Germinal center (tissue), 1 donor: Measurements from ENCODE around the gene BMP2K.

Experiments
- DNase-seq: peaks from one replicate; pipeline ENCODE4 v3.0.0; 2012; ENCODE audit warnings: mixed read lengths, low spot score

The BMP2K gene

DNA sequence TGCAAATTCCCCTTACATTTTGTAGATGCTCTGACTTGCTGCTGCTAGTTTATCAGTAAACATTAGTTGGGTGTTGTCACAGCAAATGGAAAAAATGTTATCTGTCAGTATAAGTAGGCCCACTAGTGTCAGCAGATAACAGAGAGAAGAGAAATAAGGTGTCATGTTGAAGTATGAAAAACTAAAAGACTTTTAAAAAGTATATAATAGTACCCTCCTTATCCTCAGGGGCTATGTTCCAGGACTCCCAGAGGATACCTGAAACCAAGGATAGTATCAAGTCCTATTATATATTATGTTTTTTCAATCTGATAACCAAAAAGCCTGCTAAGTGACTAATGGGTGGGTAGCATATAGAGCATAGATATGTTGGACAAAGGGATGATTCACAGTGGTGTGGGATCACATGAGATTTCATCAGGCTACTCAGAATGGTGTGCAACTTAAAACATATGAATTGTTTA lies 11.6 kb upstream of the BMP2K start:
- no peak for DNase-seq

DNA sequence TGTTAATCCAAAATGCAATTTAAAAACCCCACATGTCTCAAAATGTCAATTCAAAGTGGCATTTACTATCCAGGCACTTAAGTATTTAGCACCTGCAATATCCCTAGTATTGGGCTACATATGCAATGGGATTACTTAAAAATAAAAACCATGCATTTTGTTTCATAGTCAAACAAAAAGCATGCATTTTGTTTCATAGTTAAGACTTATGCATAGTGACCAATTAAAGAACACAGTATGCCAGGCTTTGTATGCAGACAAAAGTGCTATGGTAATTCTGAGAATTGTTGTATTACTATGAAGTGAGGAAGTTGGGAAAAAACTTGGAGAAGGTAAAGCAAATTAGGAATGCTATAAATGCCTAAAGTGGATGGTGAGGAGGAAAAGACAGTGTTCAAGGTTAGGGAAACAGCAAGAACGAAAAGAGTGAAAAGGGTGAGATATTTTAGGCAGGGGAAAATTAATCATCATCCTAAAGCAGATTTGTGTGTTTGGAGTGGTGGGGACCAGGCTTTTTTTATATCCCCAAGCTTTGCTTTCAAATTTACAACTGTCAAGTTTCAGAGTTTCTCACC lies 10.6 kb upstream of the BMP2K start:
- no peak for DNase-seq

DNA sequence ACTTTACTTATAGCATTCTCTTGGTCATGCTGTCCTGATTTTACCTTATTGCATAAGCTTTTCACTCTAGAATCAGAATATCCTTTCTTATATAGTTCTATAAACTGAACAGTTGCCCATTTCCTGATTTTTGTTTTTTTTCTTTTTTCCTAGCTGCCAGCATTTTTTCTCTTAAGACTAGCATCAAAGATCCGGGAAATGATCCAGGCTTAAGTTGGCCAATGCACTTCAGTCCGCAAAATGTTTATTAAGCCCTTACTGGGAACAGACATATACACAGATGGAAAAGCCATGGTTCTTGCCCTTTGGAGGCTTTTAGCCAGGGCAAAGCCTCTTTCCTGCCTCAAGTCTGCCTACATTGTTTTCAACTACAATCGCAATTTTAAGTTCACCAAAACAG lies 10.1 kb upstream of the BMP2K start:
- DNase-seq, result no peak

DNA sequence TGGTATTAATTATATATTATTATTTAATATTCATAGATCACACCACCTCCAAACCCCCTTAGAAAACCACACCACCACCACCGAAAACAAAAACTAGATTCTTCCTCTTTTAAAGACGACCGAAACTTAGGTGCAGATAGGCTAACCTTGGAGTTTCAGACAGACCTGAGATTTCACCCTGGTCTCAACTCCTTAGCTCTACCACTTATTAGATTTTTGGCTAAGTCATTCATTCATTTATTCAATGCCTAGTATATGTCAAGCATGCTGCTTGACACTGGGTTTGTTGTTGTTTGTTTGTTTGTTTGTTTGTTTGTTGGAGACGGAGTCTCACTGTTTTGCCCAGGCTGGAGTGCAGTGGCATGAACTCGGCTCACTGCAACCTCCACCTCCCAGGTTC lies 9.5 kb upstream of the BMP2K start:
- peak; percentile 20 for DNase-seq

DNA sequence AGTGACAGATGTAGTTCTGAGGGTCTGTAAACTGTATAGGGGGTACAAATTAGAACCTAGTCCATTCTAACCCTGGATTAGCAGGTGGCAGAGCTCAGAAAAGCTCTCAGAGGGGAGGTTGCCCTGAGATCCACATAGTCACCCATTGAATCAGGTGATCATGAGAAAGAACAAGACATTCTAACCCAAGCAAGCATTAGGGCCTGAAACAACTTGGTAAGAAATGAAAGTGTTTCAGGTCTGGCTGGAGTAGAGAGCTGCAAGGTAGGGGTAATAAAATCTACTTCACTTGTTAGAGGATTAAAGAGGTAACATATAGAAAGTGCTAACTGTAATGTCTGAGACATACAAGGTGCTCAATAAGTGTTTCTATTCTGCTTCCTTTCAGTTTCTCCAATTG lies 8.8 kb upstream of the BMP2K start:
- DNase-seq, result no peak

DNA sequence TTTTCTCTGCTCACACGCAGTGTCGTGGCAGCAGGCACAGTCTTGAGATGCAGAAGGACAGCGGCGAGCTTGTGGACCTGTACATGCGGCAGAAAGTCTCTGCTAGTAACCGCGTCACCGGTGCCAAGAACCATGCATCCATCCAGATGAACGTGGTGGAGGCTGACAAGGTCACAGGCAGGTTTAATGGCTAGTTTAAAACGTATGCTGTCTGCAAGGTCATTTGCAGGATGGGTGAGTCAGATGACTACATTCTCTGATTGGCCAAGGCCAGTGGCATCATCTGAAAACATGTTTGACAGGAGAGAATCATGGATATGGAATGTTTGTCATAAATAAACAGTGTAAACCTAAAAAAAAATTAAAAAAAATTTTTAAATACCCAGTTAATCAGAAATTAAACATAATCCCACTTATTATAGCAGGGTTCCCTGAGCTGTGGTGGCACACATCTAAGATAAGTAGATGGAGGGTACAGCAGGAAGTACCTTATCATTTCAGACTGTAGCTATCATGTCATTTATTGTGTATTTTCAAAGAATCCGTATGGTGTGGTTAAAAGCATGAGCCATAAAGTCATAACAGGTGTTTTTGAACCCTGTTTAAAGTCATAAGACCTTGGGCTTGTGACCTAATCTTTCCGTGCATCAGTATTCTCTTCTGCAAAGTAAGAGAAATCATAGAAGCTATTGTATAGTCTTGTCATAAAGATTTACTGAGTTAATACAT lies 7.5 kb upstream of the BMP2K start:
- DNase-seq, result no peak

DNA sequence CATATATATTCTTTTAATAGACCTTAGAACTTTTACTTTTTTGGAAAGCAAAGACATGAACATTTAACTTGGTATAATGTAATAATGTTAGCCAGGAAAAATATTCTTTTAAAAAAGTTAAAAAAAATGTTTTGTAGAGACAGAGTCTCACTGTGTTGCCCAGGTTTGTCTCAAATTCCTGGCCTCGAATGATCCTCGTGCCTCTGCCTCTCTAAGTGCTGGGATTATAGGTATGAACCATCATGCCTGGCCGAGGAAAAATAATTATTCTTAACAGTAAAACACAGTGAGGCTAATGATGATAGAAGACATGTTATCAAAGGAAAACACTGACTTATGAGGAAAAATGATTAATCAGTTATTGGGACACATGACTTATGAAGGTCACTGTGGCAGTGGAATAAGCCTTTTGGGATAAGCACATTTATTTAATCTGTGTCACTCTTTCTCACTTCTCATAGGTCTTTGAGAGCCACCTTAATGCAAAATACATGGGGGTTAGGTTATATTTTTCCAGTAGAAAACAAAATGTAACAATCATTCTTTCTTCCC lies 6.0 kb upstream of the BMP2K start:
- no peak for DNase-seq

DNA sequence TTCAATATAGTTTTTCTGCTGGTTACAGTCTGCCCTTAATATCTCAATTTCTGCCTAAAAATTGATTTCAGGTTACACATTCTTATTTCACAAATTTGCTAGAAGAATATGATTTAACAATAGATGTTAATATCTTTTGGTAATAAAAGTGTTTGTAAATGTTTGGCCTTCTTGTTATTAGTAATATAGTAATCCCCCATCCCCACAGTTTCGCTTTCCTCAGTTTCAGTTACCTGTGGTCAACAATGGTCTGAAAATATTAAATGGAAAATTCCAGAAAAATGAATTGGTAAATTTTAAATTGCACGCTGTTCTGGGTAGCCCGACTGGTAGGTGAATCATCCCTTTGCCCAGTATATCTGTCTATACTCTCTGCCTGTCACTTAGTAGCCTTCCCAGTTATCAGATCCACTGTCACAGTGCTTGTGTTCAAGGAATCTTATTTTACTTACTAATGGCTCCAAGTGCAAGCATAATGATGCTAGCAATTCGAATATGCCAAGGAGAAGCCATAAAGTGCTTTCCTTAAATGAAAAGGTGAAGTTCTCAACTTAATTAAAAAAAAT lies 3.5 kb upstream of the BMP2K start:
- no peak for DNase-seq

DNA sequence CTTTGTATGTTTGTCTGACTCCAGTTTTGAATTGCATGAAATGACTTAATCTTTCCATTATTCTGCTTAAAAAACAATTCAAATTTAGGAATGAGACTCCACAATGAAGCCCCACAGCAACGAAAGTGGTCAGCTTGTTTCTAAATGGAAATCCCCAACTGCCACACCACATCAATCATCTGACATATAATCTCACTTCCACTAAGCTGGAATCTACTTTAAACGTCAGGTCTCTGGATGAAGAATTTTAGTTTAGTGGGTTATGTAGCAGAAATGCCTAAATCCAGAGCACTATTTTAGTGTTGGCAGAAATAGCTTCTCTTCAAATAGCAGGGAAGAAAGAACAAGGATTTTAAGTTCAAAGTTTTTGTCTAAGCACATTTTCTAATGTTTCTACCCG lies 1.7 kb upstream of the BMP2K start:
- no peak for DNase-seq

DNA sequence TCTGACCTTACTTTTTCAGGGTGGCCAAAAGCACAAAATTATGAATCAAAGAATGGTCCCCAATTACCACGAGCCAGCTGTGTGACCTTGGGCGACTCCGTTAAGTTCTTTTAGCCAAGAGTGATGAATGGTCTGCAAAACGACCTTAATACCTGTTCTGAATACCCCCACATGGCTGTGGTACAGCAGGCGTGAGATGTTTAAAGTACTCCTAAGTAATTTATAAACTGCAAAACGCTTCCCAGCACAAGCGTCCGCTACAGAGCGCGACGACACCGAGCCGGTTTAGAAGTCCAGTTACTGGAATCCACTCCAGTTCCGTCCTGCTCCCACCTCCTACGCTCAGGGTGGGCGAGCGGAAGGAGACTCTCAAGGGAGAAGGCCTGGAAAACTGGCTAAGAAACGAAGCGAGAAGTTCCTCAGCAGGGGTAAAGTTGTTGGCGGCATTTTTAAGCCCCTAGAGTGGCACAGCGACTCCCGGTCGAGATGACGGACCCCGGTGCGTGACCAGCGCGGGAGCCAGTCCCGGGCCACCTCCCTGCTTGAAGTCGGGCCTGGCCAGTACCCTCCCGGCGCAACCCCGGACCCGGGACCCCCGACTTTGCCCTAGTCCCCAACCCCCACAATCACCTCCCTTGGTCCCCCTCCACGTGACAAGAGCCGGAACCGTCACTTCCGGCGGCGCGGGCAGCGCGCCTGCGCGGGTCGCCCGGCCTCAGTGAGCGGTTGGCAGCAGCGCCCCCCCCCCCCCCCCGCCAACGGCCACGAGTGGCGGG lies 659 bp upstream of the BMP2K start:
- DNase-seq, result peak; percentile 87

DNA sequence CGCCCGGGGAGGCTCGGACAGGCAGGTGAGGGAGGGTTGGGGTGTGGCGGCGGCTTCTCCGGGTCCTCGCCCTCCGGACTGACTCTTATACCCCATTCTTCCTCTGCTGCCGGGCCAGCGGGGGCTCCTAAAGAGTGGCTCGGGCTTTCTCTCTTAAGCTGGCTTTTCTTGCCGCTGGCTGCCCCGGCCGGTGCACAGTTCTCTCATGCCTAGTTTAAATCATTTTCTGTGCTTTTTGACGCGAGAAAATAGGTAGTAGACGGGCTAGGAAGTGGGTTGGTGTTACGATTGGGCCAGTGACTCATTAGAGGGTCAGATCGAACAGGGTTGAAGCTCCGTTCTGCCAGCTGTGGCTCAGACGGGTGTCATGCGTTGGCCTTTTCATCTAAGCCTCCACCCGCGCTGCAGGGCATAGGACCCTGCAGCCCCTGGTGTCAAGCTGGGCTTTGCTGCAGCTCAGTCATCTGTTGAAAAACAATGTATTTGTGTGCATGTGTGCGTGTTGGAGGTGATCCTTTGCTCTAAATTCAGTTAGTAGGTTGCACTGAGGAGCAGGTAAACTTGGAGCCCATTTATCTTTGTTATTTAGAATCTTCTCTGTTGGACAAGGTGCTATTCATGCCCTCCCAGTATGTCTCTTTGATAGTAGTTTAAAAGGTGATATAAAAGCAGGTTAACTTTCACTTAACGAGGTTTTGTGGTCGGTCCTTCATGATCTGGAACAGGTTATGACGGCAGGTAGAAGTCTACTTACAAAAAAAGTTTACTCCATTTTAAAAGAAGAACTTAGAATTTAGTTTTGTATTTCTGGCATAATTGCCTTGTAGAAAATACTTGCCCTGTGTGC lies 802 bp downstream of the BMP2K start:
- DNase-seq, result peak; percentile 56

DNA sequence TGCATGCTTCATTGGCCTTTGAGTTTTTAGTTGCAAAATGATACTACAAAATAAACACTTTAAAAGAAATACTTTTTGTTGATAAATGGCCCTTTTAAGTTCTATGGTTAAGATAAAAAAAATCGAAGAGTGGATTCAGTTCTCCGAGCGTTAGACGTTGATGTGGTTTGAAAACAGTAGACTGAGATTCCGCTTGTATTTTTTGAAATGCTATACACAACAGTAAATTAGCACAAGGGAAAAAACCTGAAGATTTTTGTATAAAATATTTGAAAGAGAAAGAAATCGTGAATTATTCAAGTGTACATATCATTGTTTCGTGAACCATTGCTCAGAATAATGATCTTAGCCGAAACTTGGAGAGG lies 1.4 kb downstream of the BMP2K start:
- no peak for DNase-seq

DNA sequence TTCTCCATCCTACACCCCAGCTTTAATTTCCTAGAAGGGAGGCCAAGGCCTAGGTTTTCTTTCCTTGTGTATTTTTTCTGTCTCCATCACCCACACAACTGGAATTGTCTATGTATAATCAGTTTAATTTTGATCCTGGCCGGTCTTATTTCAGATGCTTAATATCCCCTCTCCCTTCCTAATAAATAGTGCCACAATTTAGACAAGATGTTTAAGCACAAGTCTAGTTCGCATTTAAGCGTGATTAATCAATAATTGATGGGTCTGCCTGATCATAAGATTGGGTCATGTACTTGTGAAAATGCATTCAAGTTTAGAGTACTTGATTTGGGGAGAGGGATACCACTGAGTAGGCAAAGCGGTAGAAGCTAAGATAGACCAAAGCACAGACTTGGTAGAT lies 2.4 kb downstream of the BMP2K start:
- no peak for DNase-seq

DNA sequence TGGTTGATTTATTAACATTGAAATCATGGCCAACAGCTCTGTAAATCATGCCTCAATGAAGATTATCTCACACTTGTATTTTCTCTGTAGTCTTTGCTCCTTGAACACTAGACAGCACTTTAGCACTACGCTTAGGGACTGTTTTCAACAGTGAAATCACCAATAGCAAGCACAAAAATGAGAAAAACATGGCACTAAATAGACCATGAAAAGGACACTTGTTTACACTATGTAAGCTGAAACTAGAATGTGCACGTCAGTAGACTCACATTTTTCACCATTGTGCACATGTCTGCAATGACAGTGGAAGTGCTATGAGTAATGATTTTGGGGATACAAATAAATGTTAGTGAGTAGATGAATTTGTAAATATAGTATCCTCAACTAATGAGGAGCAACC lies 3.1 kb downstream of the BMP2K start:
- DNase-seq, result no peak

DNA sequence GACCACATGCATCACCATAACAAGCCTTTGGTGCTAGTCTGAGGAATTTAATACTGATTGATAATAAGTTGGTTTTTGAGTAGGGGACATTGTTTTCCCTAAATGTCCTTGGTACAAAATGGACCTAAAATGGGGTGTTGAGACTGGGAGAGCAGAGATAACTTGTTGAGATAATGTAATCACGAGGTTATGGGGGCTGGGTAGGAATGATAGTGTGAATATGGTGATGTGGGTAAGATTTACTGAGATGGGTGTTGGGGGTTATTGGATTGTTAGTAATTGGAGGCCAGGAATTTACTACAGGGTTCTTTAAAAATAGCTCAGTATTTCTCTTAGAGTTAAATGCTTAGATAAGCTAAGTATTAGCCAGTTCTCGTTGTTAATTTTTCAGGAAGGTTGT lies 3.9 kb downstream of the BMP2K start:
- DNase-seq, result no peak

DNA sequence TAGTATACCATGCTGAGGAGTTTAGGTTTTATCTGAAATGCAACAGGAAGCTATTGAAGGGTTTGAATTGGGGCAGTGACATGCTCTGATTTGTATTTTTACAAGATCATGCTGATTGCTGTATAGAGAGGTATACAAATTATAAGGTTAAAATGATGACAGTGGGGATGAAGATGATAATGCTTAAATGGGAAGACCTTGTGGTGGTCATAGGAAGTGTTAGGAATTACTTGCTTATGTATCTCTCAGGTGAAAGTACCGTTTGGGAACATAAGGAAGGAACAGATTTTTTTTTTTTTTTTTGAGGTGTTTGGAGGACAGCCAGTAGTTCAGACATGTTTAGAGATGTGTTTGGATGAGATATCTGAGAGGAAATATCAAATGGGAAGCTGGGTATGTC lies 5.0 kb downstream of the BMP2K start:
- no peak for DNase-seq

DNA sequence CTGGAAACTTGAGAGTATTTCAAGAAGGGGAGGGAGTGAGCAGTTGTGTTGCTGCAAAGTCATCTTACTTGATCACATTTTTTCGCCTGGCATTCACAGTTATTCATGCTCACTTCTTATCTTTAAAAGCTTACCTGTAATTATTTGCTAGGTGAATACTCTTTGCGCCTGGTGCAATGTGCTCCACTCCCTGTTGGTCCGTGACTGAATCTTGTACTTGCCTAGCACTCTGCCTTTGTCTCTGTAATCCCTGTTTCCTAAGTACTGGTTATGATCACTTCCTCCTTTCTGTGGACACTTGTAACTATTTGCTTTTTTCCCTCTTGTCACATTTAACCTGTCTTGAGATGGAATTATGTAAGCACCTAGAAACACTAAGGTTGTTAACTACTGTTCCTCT lies 5.8 kb downstream of the BMP2K start:
- no peak for DNase-seq

DNA sequence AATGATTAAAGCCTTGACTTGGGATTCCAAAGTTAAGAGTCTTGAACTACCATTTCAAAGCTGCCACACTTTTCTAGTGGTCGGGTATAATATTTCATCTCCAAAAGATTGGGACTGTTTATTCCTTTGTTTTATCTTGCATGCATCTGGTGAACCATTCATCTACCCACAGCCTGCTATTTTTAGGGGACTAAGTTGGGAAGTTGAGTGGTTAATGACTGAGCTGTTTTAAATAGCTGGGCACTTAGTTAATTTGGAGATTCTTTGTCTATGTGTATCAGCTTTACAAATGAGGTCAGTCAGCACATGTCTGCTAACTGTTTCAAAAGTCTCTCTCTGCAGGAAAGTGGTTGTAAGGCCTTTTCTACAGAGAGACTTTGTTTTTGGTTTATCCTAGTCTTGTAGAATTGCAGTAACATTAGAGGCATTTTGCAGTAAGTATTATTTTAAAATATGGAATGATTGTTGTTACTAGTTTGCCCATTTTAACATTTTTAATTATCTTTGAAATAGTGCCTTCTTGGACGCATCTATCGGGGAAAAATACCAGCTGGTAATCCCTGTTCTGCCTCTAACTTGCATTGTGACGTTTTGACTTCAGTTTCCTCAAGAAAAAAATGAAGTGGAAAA lies 8.2 kb downstream of the BMP2K start:
- no peak for DNase-seq

DNA sequence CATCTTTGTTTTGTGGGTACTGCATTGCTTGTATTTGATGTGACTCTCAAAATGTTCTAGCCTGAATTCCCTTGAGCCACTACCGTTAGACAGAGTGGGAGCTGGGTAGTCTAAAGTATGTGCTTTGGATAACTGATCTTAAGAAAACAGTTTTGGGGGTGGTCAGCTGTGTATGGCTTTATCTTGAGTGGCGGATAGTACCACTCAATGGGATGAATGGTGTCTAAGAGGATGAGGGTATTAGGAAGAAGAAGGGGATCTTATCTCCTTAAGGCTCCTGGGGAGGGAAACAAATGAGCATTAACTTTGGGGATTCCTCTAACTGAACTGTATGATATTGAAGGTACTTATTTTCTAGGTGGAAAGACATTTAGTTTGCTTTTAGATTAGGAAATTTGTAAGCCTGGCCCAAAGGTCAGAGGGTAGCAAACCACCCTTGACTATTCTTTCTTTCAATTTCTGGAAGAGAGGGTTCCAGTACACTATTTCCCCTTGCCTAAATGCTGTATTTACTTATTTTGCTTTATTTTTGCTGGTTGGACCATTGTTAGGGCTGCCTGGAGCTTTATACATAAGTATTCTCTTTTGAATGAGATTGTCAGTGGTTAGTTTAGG lies 11.3 kb downstream of the BMP2K start:
- DNase-seq, result no peak

DNA sequence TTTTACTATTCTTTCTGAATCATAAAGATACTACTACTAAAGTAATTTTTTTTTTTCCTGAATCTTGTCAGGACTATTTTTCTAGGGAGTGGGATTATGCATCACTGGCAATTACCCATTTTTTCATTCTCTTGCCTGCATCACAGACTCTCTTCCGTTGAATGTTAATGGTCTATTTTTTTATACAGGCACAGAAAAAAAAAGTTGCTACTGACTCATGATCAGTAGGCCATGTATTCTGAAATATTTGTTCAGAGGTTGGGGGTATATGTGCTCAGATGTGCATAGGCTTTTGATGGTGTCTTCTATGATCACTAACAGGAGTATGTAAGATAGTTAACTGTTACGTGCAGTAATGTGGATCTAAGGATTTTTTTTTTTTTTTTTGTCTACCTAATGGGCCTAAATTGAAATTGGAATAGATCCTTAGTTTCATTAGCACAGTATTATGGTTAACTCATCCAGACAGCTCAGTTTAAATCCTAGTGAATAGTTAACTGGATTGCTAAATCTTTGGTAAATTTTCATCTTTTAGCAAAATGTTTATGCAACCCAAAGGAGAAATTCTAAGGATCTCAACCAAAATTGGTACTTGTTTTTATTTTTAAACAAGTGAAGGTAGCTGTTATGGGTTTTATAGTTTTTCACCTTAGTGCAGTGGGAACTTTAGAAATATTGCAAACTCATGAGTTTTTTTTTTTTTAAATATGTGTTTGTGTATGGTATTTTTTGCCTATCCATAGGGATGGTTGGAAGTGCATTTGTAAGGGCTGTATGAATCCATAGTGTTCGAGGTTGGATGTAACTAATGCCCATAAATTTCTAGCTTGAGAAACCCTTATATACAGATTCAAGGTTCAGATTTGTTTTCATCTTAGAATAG lies 12.1 kb downstream of the BMP2K start:
- no peak for DNase-seq
